CD4-positive, alpha-beta T cell treated with Interleukin-6 at 100 ng/mL for 8 hours (primary cell): Measurements from ENCODE around the gene LAPTM4A.
"Not testable (repeated sequence)": the region's sequence is repeated elsewhere in the genome, so short reads cannot be mapped to it uniquely, and the experiment has no call there.

Source experiments
- DNase-seq: peaks from one replicate; pipeline ENCODE4 v3.0.0-alpha.2; 2020; ENCODE audit warnings: mixed read lengths, low spot score

The LAPTM4A gene

GRCh38 chr2:20051532-20052228 lies at the start of gene LAPTM4A:
TSS of gene LAPTM4A (minus strand) at chr2:20051628. CDS start at chr2:20051520, 108 bp downstream.
- peak; percentile 98 for DNase-seq

- DNase-seq = no peak
Measured at GRCh38 chr2:20100711-20101110, 49.3 kb upstream of the LAPTM4A start.

GRCh38 chr2:20099780-20100179 lies 48.4 kb upstream of the LAPTM4A start:
- no peak for DNase-seq

- DNase-seq = peak; percentile 69
Measured at GRCh38 chr2:20097889-20098714, 46.7 kb upstream of the LAPTM4A start.

- DNase-seq = no peak
Measured at GRCh38 chr2:20095469-20095868, 44.0 kb upstream of the LAPTM4A start.

GRCh38 chr2:20094955-20095354 lies 43.5 kb upstream of the LAPTM4A start:
- DNase-seq = no peak

- DNase-seq = no peak
Measured at GRCh38 chr2:20094142-20094755, 42.8 kb upstream of the LAPTM4A start.

- DNase-seq = no peak
Measured at GRCh38 chr2:20093263-20094141, 42.1 kb upstream of the LAPTM4A start.

GRCh38 chr2:20092901-20093235 lies 41.4 kb upstream of the LAPTM4A start:
- DNase-seq = no peak

GRCh38 chr2:20092226-20092900 lies 40.9 kb upstream of the LAPTM4A start:
- no peak for DNase-seq

GRCh38 chr2:20091305-20091991 lies 40.0 kb upstream of the LAPTM4A start:
- no peak for DNase-seq

GRCh38 chr2:20089715-20090464 lies 38.5 kb upstream of the LAPTM4A start:
- no peak for DNase-seq

- DNase-seq = not testable (repeated sequence)
Measured at GRCh38 chr2:20085909-20086308, 34.5 kb upstream of the LAPTM4A start.

- DNase-seq = not testable (repeated sequence)
Measured at GRCh38 chr2:20082812-20083211, 31.4 kb upstream of the LAPTM4A start.

GRCh38 chr2:20081841-20082240 lies 30.4 kb upstream of the LAPTM4A start:
- DNase-seq = no peak

- DNase-seq = no peak
Measured at GRCh38 chr2:20080839-20081415, 29.5 kb upstream of the LAPTM4A start.

- DNase-seq = no peak
Measured at GRCh38 chr2:20080428-20080827, 29.0 kb upstream of the LAPTM4A start.

GRCh38 chr2:20079546-20080115 lies 28.2 kb upstream of the LAPTM4A start:
- DNase-seq = no peak

GRCh38 chr2:20077411-20077940 lies 26.0 kb upstream of the LAPTM4A start:
- DNase-seq = no peak
